ENCODE results near the gene EYA3.

The EYA3 gene

GRCh38 chr1:28085129-28085528 lies 3.3 kb downstream of the EYA3 start:
- H3K27ac ChIP-seq = no peak overlapping the region

GRCh38 chr1:28083876-28084275 lies 4.5 kb downstream of the EYA3 start:
- no peak overlapping the region for H3K27ac ChIP-seq
- TF ChIP-seq CTCF (conservative IDR thresholded peaks at IDR 0.05) (no peak), ZFX (IDR thresholded peaks at IDR 0.05) (no peak)

More at GRCh38 chr1:28085129-28085528, 3.3 kb downstream of the EYA3 start:
- TF ChIP-seq CTCF (conservative IDR thresholded peaks at IDR 0.05) = no peak
- no peak for TF ChIP-seq ZFX (IDR thresholded peaks at IDR 0.05)

- TF ChIP-seq CTCF (conservative IDR thresholded peaks at IDR 0.05) (no peak), ZFX (IDR thresholded peaks at IDR 0.05) (no peak)
- no peak overlapping the region for H3K27ac ChIP-seq
Measured at GRCh38 chr1:28078680-28079626, 9.5 kb downstream of the EYA3 start.

GRCh38 chr1:28078262-28078661 lies 10.1 kb downstream of the EYA3 start:
- H3K27ac ChIP-seq = no peak overlapping the region
- no peak for TF ChIP-seq ZFX (IDR thresholded peaks at IDR 0.05)
- no peak for TF ChIP-seq CTCF (conservative IDR thresholded peaks at IDR 0.05)

GRCh38 chr1:28074892-28075511 lies 13.4 kb downstream of the EYA3 start:
- TF ChIP-seq CTCF (conservative IDR thresholded peaks at IDR 0.05) (no peak), ZFX (IDR thresholded peaks at IDR 0.05) (no peak)
- H3K27ac ChIP-seq = no peak overlapping the region

GRCh38 chr1:28073867-28074266 lies 14.5 kb downstream of the EYA3 start:
- no peak for TF ChIP-seq CTCF (conservative IDR thresholded peaks at IDR 0.05)
- no peak for TF ChIP-seq ZFX (IDR thresholded peaks at IDR 0.05)

GRCh38 chr1:28071813-28072212 lies 16.6 kb downstream of the EYA3 start:
- no peak overlapping the region for H3K27ac ChIP-seq
- no peak for TF ChIP-seq CTCF (conservative IDR thresholded peaks at IDR 0.05)
- TF ChIP-seq ZFX (IDR thresholded peaks at IDR 0.05) = no peak

More at GRCh38 chr1:28073867-28074266, 14.5 kb downstream of the EYA3 start:
- peak overlapping the region; percentile 55 for H3K27ac ChIP-seq
